ENCODE results near the gene SPINK13.
A peak's percentile ranks its signal among the peaks of the same experiment; 100 is the strongest.
"Not testable (repeated sequence)": the region's sequence is repeated elsewhere in the genome, so short reads cannot be mapped to it uniquely, and the experiment has no call there.

Gene SPINK13

DNA sequence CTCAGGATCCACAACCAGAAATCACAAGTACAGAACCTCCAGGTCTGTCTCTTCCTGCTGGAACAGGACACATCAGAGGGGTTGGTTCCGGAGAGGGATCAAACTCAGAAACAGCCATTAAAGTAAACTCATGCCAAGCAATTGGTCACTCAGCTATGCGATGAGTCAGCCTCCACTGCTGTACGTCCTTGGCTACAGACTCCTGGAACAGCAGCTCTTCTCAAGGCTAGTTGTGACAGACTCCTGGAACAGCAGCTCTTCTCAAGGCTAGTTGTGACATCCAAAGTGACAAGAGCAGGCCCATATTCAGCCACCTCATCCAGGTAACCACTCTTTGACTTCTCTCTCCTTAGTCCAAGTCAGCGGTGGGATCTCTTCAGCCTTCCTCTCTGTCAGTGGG is at the start of gene SPINK13:
TSS of gene SPINK13 (plus strand) at position 229 of the 400 bp plus-strand sequence. CDS start 1,279 bp downstream, outside the sequence.
- no peak for FAIRE-seq

DNA sequence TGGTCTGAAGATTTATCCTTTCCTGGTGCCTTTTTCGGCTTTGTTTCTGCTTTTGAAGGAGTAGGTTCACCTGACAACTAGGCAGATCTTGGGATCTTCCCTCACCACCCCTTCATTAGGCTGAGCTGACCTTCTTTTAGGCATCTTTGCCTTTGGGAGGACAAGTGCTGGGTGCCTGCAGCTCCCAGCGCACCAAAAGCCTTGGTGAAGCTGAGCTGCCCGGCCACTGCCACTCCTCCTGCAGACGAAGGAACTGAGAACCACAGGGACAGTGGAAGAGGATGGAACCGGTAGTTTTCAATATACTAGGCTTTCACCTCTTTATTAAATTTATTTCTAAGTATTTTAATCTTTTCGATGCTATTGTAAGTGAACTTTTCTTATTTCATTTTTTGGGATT is 47.1 kb upstream of the SPINK13 start:
- no peak for FAIRE-seq

DNA sequence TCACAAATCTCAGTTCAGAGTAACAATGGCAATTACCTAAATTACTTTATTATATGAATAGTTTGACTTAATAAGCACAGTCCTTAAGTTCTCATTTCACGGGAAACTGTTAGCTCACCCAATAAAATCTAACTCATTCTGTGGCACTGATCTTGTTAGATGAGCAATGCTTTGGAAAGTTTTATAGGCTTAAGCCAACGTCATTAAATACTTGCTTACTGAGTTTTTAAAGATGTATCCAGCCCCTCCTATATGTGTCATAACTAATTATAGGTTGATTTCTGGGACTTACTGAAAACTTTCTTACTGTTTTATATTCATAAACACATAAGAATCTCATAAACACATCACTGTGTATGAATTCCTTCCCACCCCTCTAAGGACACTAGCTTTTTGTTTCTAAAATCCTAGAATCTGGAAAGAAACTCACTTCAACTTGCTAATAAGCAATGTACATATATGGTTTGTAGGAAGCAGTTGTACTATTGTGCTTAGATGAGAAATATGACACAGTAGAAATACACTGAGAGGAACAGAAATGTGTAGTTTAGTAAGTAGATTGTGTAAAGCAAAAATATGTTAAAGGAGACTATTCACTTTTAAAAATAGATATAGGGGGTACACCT is 44.4 kb upstream of the SPINK13 start:
- FAIRE-seq, result no peak

DNA sequence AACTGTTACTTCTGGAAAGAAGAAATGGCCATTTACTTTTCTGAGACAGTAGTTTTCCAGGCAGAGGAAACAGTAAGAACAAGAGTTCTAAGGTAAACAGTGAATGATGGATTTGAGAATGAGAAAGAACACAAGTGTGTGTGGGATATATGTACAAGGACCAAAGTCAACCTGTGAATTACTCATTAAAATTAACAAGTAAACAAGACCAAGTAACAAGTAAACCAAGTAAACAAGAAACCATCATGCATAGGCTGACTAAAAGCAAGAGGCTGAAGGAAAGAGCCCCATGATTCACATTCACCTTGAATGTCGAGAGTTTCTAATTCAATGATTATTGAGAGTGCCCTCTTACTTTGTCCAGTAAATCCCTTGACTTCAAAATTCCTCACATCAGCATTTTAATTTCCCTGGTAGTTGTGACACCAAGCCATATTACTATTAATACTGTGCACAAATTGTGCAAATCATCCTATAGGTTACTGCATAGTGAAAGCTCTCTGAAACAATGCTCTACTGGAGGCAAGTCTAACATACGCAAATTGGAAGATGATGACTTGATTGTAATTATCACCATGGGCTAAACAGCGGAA is 40.1 kb upstream of the SPINK13 start:
- no peak for FAIRE-seq

DNA sequence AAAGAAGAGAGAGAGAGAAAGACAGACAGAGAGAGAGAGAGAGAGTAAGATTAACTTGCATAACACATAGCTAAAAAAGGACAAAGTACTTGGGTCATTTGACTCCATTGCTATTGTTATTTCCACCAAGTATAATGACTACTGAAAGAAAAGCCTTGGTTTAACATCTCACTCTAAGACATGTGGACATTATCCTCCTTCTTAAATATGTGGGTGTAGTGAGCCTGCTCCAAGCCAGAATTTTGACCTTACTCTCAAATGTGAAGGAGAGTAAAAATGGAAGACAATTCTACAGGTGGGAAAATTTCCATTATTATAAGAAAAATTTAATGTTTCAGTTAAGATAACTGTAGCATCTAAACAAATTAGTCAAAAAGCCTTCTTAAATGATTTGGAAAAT is 38.8 kb upstream of the SPINK13 start:
- FAIRE-seq, result no peak

DNA sequence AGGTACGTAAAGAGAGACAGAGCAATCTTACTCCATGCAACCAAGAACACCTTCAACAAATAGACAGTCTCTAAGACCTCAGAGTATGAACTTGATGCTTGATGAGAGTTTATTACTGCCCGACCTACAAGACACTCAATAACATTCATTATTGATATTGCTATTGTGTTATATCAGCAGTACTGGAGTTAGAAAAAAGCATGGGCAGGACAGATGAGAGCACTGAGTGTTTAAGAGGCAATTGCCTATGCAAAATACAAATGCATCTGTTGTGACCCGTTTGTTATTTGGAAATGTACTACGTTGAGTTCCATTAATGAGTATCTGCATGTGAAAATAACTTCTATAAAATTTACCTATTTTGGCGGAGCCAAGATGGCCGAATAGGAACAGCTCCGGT is 38.4 kb upstream of the SPINK13 start:
- no peak for FAIRE-seq

GRCh38 chr5:148237785-148238417 is 30.7 kb upstream of the SPINK13 start:
- no peak for FAIRE-seq

- FAIRE-seq, result no peak
These were observed 30.2 kb upstream of the SPINK13 start, which contains the start of gene MARCOL for GRCh38 chr5:148238418-148238794. TSS of gene MARCOL (plus strand) at chr5:148238525. CDS start at chr5:148238598, 73 bp downstream.

DNA sequence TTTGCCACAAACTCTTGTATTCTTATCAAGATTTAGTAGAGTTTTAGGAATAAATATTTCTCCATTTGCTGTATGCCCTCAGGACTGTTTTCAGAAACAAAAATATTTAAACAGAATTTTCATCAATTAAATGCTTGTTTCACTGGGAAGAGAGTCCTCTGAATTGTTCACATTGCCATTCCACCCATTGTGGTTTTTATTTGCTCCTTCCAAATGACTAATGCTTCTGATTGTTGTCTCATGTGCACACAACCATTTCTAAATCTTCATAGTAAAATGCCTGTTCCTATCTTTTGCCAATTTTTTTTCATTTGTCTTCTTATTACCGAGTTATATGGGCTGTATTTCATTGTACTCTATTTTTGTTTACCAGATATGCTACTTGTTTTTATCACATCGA is 19.7 kb upstream of the SPINK13 start:
- no peak for FAIRE-seq

GRCh38 chr5:148255456-148255855 is 13.1 kb upstream of the SPINK13 start:
- FAIRE-seq, result no peak

GRCh38 chr5:148259288-148259687 is 9.3 kb upstream of the SPINK13 start:
- FAIRE-seq, result no peak

- FAIRE-seq, result no peak
These were observed 7.4 kb upstream of the SPINK13 start for GRCh38 chr5:148261221-148261620.

GRCh38 chr5:148267962-148268361 is 632 bp upstream of the SPINK13 start:
- FAIRE-seq, result no peak

DNA sequence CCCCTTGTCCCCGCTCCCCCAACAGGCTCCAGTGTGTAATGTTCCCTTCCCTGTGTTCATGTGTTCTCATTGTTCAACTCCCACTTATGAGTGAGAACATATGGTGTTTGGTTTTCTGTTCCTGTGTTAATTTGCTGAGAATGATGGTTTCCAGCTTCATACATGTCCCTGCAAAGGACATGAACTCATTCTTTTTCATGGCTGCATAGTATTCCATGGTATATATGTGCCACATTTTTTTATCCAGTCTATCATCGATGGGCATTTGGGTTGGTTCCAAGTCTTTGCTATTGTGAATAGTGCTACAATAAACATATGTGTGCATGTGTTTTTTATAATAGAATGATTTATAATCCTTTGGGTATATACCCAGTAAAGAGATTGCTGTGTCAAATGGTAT is 6.5 kb downstream of the SPINK13 start:
- FAIRE-seq, result not testable (repeated sequence)

DNA sequence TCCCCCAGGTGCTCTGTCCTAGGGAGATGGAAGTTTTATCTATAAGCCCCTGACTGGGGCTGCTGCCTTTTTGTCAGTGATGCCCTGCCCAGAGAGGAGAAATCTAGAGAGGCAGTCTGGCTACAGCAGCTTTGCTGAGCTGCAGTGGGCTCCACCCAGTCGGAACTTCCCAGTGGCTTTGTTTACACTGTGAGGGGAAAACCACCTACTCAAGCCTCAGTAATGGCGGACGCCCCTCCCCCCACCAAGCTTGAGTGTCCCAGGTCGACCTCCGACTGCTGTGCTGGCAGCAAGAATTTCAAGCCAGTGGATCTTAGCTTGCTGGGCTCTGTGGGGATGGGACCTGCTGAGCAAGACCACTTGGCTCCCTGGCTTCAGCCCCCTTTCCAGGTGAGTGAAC is 12.3 kb downstream of the SPINK13 start:
- FAIRE-seq, result not testable (repeated sequence)

- FAIRE-seq, result not testable (repeated sequence)
These were observed 12.7 kb downstream of the SPINK13 start for GRCh38 chr5:148281336-148281735.

GRCh38 chr5:148290271-148291195 is 21.9 kb downstream of the SPINK13 start:
- peak; percentile 75 for FAIRE-seq

GRCh38 chr5:148297731-148298130 is 29.1 kb downstream of the SPINK13 start:
- FAIRE-seq, result no peak

GRCh38 chr5:148306446-148306845 is 37.9 kb downstream of the SPINK13 start:
- no peak for FAIRE-seq

DNA sequence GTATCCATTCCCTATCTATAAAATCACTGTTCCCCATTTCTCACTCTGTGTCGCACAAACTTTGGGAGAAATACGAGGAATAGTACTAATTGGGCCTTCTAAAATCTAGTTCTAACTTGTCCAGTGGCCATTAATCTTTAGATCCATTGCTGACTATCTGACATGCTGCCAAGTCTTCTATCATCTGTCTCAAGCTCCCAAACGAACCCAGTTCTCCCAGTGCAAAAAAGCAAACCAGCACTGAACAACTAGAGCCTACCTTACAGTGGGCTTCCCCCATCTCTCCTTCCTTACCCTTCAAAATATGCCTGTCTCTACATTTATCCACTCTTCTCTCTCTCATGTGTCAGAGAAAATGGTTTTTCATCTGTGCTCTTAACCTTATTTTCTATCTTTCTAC is 40.4 kb downstream of the SPINK13 start:
- no peak for FAIRE-seq

GRCh38 chr5:148309746-148310145 is 41.2 kb downstream of the SPINK13 start:
- no peak for FAIRE-seq

GRCh38 chr5:148311484-148311883 is 42.9 kb downstream of the SPINK13 start:
- no peak for FAIRE-seq

DNA sequence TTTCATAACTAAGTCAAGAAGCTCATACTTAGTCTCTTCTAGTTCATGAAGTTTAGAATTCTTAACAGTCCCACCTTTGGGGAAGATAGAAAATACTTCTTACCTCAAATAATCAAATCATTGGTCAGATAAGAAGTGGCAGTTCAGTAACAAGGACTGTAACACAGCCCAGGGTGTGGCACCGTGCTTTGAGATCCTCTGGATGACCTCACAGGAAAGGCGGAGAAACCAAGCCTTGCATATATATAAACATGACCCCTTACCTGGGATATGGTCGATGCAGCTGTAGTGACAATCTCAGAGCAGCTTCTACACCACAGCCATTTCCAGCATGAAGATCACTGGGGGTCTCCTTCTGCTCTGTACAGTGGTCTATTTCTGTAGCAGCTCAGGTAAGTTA is 43.6 kb downstream of the SPINK13 start, which contains the start of gene SPINK7:
TSS of gene SPINK7 (plus strand) at position 271 of the 400 bp plus-strand sequence. CDS start at position 332, 61 bp downstream.
- FAIRE-seq, result no peak

Measured in islet of Langerhans (tissue), 1 donor.